Measurements from ENCODE around the gene PRDM12.

PRDM12 gene

GRCh38 chr9:130696139-130696650 lies 31.8 kb downstream of the PRDM12 start:
- no peak for DNase-seq (ENCODE audit: low read depth)
- TF ChIP-seq CTCF (IDR thresholded peaks at IDR 0.05; ENCODE audit: control insufficient read depth, extremely low read depth, insufficient read depth): no peak
- no peak overlapping the region for H3K4me3 ChIP-seq (ENCODE audit: low read depth, low read length)

- DNase-seq (ENCODE audit: low read depth): no peak
- TF ChIP-seq CTCF (IDR thresholded peaks at IDR 0.05; ENCODE audit: control insufficient read depth, extremely low read depth, insufficient read depth): no peak
- H3K4me3 ChIP-seq (ENCODE audit: low read depth, low read length): no peak overlapping the region
Measured at GRCh38 chr9:130696996-130697395, 32.6 kb downstream of the PRDM12 start.

- no peak for TF ChIP-seq CTCF (IDR thresholded peaks at IDR 0.05; ENCODE audit: control insufficient read depth, extremely low read depth, insufficient read depth)
- H3K4me3 ChIP-seq (ENCODE audit: low read depth, low read length): no peak overlapping the region
- DNase-seq (ENCODE audit: low read depth): no peak
Measured at GRCh38 chr9:130698514-130698913, 34.1 kb downstream of the PRDM12 start.

GRCh38 chr9:130699047-130699446 lies 34.7 kb downstream of the PRDM12 start:
- H3K4me3 ChIP-seq (ENCODE audit: low read depth, low read length): no peak overlapping the region
- no peak for DNase-seq (ENCODE audit: low read depth)
- no peak for TF ChIP-seq CTCF (IDR thresholded peaks at IDR 0.05; ENCODE audit: control insufficient read depth, extremely low read depth, insufficient read depth)

- peak; percentile 46 for DNase-seq (ENCODE audit: low read depth)
- no peak overlapping the region for H3K4me3 ChIP-seq (ENCODE audit: low read depth, low read length)
- peak; percentile 87 for TF ChIP-seq CTCF (IDR thresholded peaks at IDR 0.05; ENCODE audit: control insufficient read depth, extremely low read depth, insufficient read depth)
Measured at GRCh38 chr9:130701059-130702022, 36.9 kb downstream of the PRDM12 start.

- no peak for DNase-seq (ENCODE audit: low read depth)
- no peak for TF ChIP-seq CTCF (IDR thresholded peaks at IDR 0.05; ENCODE audit: control insufficient read depth, extremely low read depth, insufficient read depth)
- H3K4me3 ChIP-seq (ENCODE audit: low read depth, low read length): no peak overlapping the region
Measured at GRCh38 chr9:130703501-130703900, 39.1 kb downstream of the PRDM12 start.

Measured in LNCaP clone FGC (cell line).